ENCODE results near the gene RCL1.

Gene RCL1

GRCh38 chr9:4844056-4844838, 51.5 kb downstream of the RCL1 start:
- DNase-seq = no peak

GRCh38 chr9:4849369-4849768, 56.6 kb downstream of the RCL1 start:
- DNase-seq = no peak

GRCh38 chr9:4850603-4851310, 58.0 kb downstream of the RCL1 start:
- DNase-seq = no peak

- no peak for DNase-seq
Measured at GRCh38 chr9:4852419-4852818, 59.7 kb downstream of the RCL1 start.

- no peak for DNase-seq
Measured at GRCh38 chr9:4854265-4854590, 61.5 kb downstream of the RCL1 start.

GRCh38 chr9:4855841-4856240, 63.1 kb downstream of the RCL1 start:
- no peak for DNase-seq

- no peak for DNase-seq
Measured at GRCh38 chr9:4857163-4857810, 64.5 kb downstream of the RCL1 start.

GRCh38 chr9:4859035-4859434, 66.3 kb downstream of the RCL1 start:
- no peak for DNase-seq

- no peak for DNase-seq
Measured at GRCh38 chr9:4860383-4860782, 67.6 kb downstream of the RCL1 start.

GRCh38 chr9:4861145-4861544, 68.4 kb downstream of the RCL1 start:
- no peak for DNase-seq

- DNase-seq = no peak
Measured at GRCh38 chr9:4861736-4862451, 69.2 kb downstream of the RCL1 start.

- DNase-seq = no peak
Measured at GRCh38 chr9:4862506-4863250, 69.9 kb downstream of the RCL1 start.

- no peak for DNase-seq
Measured at GRCh38 chr9:4864234-4864661, 71.5 kb downstream of the RCL1 start.

- no peak for DNase-seq
Measured at GRCh38 chr9:4864698-4865097, 72.0 kb downstream of the RCL1 start.

GRCh38 chr9:4865681-4866080, 72.9 kb downstream of the RCL1 start:
- no peak for DNase-seq

GRCh38 chr9:4866239-4866969, 73.7 kb downstream of the RCL1 start:
- no peak for DNase-seq

- no peak for DNase-seq
Measured at GRCh38 chr9:4873066-4873465, 80.3 kb downstream of the RCL1 start.

- DNase-seq = no peak
Measured at GRCh38 chr9:4875559-4875958, 82.8 kb downstream of the RCL1 start.

- DNase-seq = no peak
Measured at GRCh38 chr9:4879115-4879558, 86.4 kb downstream of the RCL1 start.

- no peak for DNase-seq
Measured at GRCh38 chr9:4883326-4883873, 90.7 kb downstream of the RCL1 start.

- DNase-seq = no peak
Measured at GRCh38 chr9:4886698-4887097, 94.0 kb downstream of the RCL1 start.
